OCI-LY1 (cell line): Measurements from ENCODE around the gene ATP7B.
"Not testable (repeated sequence)": the region's sequence is repeated elsewhere in the genome, so short reads cannot be mapped to it uniquely, and the experiment has no call there.

ENCODE experiments used
- H2AFZ ChIP-seq: fragments of 200-600 bp; sonication (generic), shearing (Covaris generic); 2 replicates; pipeline ENCODE4 v1.6.0; 2014; ENCODE audit warnings: antibody characterized with exemption, mild to moderate bottlenecking, low read length
- H3F3A ChIP-seq: fragments of 200-600 bp; sonication (generic), shearing (Covaris generic); 2 replicates; pipeline ENCODE4 v1.6.0; 2014; ENCODE audit warnings: mild to moderate bottlenecking, antibody characterized with exemption, low read length, moderate library complexity; ENCODE audit not compliant: insufficient read depth
- H3K27ac ChIP-seq: fragments of 200-600 bp; sonication (generic); 2 replicates; pipeline ENCODE4 v1.5.1; 2014; ENCODE audit warnings: low read length, mixed run types, mild to moderate bottlenecking, low read depth; ENCODE audit not compliant: poor library complexity, severe bottlenecking
- H3K27me3 ChIP-seq: fragments of 200-600 bp; sonication (generic); 2 replicates; pipeline ENCODE4 v1.6.0; 2014; ENCODE audit warnings: antibody characterized with exemption, mild to moderate bottlenecking, low read length, moderate library complexity; ENCODE audit not compliant: insufficient read depth
- H3K36me3 ChIP-seq: fragments of 200-600 bp; sonication (generic); 2 replicates; pipeline ENCODE4 v1.6.1; 2014; ENCODE audit warnings: mild to moderate bottlenecking, antibody characterized with exemption, low read length, moderate library complexity, mixed read lengths; ENCODE audit not compliant: insufficient read depth
- H3K4me1 ChIP-seq: fragments of 200-600 bp; sonication (generic); 2 replicates; pipeline ENCODE4 v1.5.1; 2014; ENCODE audit warnings: mild to moderate bottlenecking, low read length, moderate library complexity; ENCODE audit not compliant: insufficient read depth, severe bottlenecking
- H3K4me2 ChIP-seq: fragments of 200-600 bp; sonication (generic), shearing (Covaris generic); 2 replicates; pipeline ENCODE4 v1.6.1; 2014; ENCODE audit warnings: low read length
- H3K4me3 ChIP-seq: fragments of 200-600 bp; sonication (generic); 2 replicates; pipeline ENCODE4 v1.5.1; 2014; ENCODE audit warnings: low read length, low read depth, mild to moderate bottlenecking, mixed read lengths; ENCODE audit not compliant: poor library complexity, severe bottlenecking
- H3K79me2 ChIP-seq: fragments of 200-600 bp; shearing (Covaris generic); 2 replicates; pipeline ENCODE4 v1.6.1; 2016; ENCODE audit warnings: mixed run types, low read length, mixed read lengths; ENCODE audit not compliant: insufficient read depth
- H3K9ac ChIP-seq: fragments of 200-600 bp; sonication (generic), shearing (Covaris generic); 2 replicates; pipeline ENCODE4 v1.6.1; 2014; ENCODE audit warnings: mild to moderate bottlenecking, low read length, mixed read lengths
- H3K9me2 ChIP-seq: fragments of 200-600 bp; sonication (generic), shearing (Covaris generic); 2 replicates; pipeline ENCODE4 v1.6.1; 2014; ENCODE audit warnings: low read depth, mild to moderate bottlenecking, low read length, mixed read lengths
- H3K9me3 ChIP-seq: fragments of 200-600 bp; shearing (Covaris generic); 2 replicates; pipeline ENCODE4 v1.6.1; 2014; ENCODE audit warnings: low read length, mixed read lengths
- H4K20me1 ChIP-seq: fragments of 200-600 bp; sonication (generic), shearing (Covaris generic); 2 replicates; pipeline ENCODE4 v1.6.0; 2016; ENCODE audit warnings: mild to moderate bottlenecking, low read length; ENCODE audit not compliant: insufficient read depth
- EZH2 ChIP-seq: fragments of 200-600 bp; sonication (generic), shearing (Covaris generic); IDR thresholded peaks from 2 replicates; pipeline ENCODE4 v1.8.0; 2017; ENCODE audit warnings: borderline replicate concordance, mixed run types, mild to moderate bottlenecking, antibody characterized with exemption, low read length, moderate library complexity, mixed read lengths
- TF ChIP-seq, protein P1 (sequence below): fragments of 200-600 bp; sonication (generic), shearing (Covaris generic); IDR thresholded peaks from 2 replicates; pipeline ENCODE4 v1.5.1; 2017; ENCODE audit warnings: mild to moderate bottlenecking, antibody characterized with exemption, low read length, moderate library complexity, mixed read lengths

ATP7B gene

GRCh38 chr13:51912511-51913225 lies 98.6 kb downstream of the ATP7B start:
- Histone ChIP-seq H4K20me1 (no peaks in the 10 kb centered on the region), H3K27ac (no peak overlapping the region), H3K9ac (no peak overlapping the region), H2AFZ (no peak overlapping the region), H3K36me3 (no peaks in the 10 kb centered on the region), H3F3A (no peaks in the 10 kb centered on the region), H3K79me2 (no peaks in the 10 kb centered on the region), H3K9me3 (no peaks in the 10 kb centered on the region), H3K4me1 (no peaks in the 10 kb centered on the region), H3K27me3 (peaks cover 9% of the 10 kb centered on the region; the same call in 1 of the 2 replicates), H3K9me2 (no peaks in the 10 kb centered on the region), H3K4me3 (no peak overlapping the region), H3K4me2 (no peak overlapping the region)
- TF ChIP-seq EZH2 = no peak
- TF ChIP-seq, protein P1, sequence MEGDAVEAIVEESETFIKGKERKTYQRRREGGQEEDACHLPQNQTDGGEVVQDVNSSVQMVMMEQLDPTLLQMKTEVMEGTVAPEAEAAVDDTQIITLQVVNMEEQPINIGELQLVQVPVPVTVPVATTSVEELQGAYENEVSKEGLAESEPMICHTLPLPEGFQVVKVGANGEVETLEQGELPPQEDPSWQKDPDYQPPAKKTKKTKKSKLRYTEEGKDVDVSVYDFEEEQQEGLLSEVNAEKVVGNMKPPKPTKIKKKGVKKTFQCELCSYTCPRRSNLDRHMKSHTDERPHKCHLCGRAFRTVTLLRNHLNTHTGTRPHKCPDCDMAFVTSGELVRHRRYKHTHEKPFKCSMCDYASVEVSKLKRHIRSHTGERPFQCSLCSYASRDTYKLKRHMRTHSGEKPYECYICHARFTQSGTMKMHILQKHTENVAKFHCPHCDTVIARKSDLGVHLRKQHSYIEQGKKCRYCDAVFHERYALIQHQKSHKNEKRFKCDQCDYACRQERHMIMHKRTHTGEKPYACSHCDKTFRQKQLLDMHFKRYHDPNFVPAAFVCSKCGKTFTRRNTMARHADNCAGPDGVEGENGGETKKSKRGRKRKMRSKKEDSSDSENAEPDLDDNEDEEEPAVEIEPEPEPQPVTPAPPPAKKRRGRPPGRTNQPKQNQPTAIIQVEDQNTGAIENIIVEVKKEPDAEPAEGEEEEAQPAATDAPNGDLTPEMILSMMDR = no peak

- Histone ChIP-seq H3K4me1 (no peaks in the 10 kb centered on the region), H3K27me3 (peaks cover 9% of the 10 kb centered on the region; the same call in 1 of the 2 replicates), H3K9me3 (no peaks in the 10 kb centered on the region), H3F3A (no peaks in the 10 kb centered on the region), H3K27ac (no peak overlapping the region), H3K9ac (no peak overlapping the region), H3K36me3 (no peaks in the 10 kb centered on the region), H3K79me2 (no peaks in the 10 kb centered on the region), H2AFZ (no peak overlapping the region), H4K20me1 (no peaks in the 10 kb centered on the region), H3K9me2 (no peaks in the 10 kb centered on the region), H3K4me3 (peak overlapping the region; percentile 25), H3K4me2 (peak overlapping the region; percentile 42; the same call in 1 of the 2 replicates)
- TF ChIP-seq, protein P1 = peak; percentile 11; the same call in 1 of the 2 replicates
- no peak for TF ChIP-seq EZH2
These were observed 99.2 kb downstream of the ATP7B start for GRCh38 chr13:51912091-51912490.

GRCh38 chr13:51910508-51910907 lies 100.7 kb downstream of the ATP7B start:
- Histone ChIP-seq H4K20me1 (no peaks in the 10 kb centered on the region), H3K27me3 (peaks cover 7% of the 10 kb centered on the region; the same call in 1 of the 2 replicates), H3K27ac (no peak overlapping the region), H3K36me3 (no peaks in the 10 kb centered on the region), H3K9ac (no peak overlapping the region), H3K79me2 (no peaks in the 10 kb centered on the region), H3F3A (no peaks in the 10 kb centered on the region), H3K9me2 (no peaks in the 10 kb centered on the region), H3K4me3 (no peak overlapping the region), H3K4me1 (no peaks in the 10 kb centered on the region), H2AFZ (no peak overlapping the region), H3K4me2 (no peak overlapping the region), H3K9me3 (no peaks in the 10 kb centered on the region)
- TF ChIP-seq EZH2 = no peak
- TF ChIP-seq, protein P1 = no peak

DNA sequence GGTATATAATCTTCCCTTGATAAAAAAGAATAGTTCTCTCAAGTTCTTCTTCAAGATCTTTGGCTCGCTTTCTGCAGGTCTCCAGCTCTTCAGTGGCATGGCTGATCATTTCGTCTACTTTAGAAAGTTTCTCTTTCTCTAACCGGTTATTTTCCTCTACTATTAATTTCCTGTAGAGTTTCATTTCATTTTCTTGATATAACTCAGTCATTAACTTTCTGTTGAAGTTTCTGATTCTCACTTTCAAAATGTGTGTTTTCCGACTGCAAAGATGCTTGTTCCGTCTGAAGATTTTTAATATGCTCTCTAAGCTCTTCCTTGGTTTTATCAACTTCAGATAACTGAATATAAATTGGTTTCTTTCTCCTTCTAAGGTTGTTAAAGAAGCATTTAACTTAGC lies 102.0 kb downstream of the ATP7B start:
- not testable (repeated sequence) for H3K27me3 ChIP-seq, H3K79me2 ChIP-seq, H3K36me3 ChIP-seq, H3K9ac ChIP-seq, H3K4me2 ChIP-seq, H4K20me1 ChIP-seq, H2AFZ ChIP-seq, H3K4me3 ChIP-seq, H3K4me1 ChIP-seq, H3K27ac ChIP-seq, H3K9me2 ChIP-seq, H3F3A ChIP-seq, H3K9me3 ChIP-seq
